DMS114 treated with DMSO at 0.1 percent for 48 hours (cell line): ENCODE results near the gene ADGRD1.

ENCODE experiments used
- DNase-seq: peaks from one replicate; lab custom pipeline; 2025; ENCODE audit not compliant: unreplicated experiment; lab: John Stamatoyannopoulos, UW

Gene ADGRD1

DNA sequence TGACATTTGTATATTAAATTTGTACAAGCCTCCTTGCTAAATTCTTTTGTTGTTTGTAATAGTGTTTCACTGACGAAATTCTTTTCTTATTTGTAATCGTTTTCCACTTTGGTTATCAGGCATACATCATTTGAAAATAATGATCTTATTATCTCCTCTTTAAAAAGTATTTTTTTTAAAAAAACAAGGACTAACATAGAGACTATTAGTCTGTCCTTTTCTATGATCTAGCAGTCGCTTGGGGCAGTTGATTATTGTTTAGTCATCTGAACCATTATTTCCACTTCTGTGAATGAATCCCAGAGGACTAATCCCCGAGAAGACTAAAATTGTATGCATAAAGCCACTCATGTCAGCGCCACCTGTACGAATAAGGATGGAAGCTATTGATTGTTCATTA is 11.5 kb downstream of the ADGRD1 start:
- no peak for DNase-seq

GRCh38 chr12:130965668-130966067 is 12.0 kb downstream of the ADGRD1 start:
- no peak for DNase-seq

DNA sequence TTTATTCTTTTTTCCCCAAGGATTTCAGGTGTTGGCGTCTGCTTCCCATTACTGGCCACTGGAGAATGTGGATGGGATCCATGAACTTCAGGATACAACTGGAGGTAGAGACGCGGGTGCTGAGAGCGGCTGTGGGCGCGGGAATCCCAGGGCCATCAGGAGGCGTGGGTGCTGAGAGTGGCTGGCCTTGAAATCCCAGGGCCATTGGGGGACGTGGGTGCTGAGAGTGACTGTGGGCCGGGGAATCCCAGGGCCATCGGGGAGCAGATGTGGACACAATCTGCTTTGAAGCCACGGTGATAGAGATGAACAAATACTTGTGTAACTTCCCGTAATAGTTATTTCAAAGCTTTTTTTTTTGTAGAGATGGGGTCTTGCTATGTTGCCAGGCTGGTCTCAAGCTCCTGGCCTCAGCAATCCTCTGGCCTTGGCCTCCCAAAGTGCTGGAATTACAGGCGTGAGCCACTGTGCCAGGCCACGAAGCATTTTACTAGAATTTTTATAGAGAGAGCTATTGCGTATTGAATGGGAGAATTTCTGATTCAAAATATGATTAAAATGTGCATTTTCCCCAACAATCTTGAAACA is 12.8 kb downstream of the ADGRD1 start:
- no peak for DNase-seq

GRCh38 chr12:130967636-130968035 is 13.9 kb downstream of the ADGRD1 start:
- no peak for DNase-seq

DNA sequence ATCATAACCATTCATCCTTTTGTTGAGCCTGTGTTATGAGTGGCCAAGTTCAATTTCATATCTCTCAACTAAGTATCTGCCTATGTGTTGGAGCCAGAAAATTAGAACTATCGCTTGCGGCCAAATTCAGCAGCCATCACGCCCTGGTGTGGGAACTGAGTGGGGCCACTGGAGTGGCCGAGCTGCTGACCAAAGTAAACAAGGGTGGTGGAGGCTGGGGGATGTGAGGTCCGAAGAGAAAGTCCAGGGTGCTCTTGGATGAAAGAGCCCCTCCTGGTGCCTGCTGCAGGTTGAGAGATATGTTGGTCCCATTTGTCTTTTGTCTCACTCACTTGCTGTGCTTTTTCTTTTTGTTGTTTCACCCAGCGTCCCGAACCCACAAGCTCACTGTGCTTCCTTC is 14.9 kb downstream of the ADGRD1 start:
- no peak for DNase-seq

DNA sequence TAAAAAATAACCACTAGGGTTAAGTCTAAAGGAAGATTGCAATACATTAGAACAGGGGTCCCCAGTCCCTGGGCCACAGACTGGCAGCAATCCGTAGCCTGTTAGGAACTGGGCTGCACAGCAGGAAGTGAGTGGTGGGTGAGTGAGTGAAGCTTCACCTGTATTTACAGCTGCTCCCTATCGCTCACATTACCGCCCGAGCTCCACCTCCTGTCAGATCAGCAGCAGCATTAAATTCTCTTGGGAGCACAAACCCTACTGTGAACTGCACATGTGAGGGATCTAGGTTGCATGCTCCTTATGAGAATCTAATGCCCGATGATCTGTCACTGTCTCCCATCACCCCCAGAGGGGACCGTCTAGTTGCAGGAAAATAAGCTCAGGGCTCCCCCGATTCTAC is 15.5 kb downstream of the ADGRD1 start:
- DNase-seq, result no peak

GRCh38 chr12:130970165-130970907 is 16.6 kb downstream of the ADGRD1 start:
- DNase-seq, result no peak

DNA sequence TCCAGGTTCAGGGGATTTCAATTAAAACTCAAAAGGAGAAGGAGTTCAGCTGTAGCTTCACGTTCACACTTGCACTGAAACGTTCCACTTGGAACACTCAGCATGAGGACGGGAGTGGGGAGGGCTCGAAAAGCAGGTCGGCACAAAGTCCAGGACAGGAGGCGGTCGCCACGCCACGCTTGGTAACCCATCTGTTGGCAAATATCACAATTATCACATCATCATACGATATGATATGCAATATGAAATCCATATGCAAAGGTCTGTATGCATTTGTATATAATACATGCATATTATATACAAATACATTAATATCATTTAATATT is 17.2 kb downstream of the ADGRD1 start:
- no peak for DNase-seq

DNA sequence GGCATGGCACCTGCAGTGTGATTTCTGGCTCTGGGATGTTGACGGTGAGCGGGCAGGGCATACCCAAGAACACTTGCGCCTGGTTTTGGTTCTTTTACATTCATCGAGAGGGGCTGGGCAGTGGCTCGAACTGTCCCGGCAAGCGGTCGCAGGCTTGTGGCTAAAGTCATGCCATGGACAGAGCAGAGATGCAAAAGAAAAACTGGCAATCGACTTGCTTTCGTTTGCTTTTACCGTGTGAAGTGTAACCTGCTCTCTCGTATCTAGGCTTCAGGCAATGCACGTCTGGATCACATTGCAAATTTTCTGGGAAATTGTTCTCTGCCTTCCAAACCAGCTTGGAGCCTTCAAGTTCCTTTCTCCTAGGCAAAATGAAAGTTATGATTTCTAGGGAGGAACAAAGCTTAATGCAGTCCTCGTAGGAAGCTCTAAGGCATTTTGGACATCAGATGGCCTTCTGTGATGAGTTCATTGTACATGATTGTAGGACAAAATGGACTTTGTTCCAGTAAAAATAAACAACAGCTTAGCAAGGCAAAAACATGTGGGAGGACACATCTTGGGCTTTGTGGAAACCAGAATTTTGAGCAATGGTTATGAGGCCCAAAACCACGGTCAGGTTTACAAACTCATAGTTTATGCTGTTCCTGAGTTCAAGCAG is 18.3 kb downstream of the ADGRD1 start:
- no peak for DNase-seq

DNA sequence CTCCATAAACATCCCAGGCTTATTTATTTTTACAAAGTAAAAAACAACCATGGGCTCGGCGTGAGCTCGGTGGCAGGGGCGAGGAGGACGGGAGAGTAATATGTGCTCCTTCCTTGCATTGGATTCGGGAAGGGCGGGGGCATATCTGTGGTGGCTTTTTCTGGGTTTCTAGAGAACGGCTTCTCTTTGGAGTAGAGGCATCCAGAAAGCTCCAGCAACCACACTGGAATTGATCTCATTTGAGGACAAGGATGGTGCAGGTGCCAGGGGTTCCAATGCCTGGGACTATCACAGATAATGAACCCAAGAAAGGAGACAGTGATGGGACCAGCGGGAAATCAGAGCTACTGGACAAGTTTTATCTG is 18.9 kb downstream of the ADGRD1 start:
- DNase-seq, result no peak

GRCh38 chr12:130973109-130973508 is 19.4 kb downstream of the ADGRD1 start:
- no peak for DNase-seq

DNA sequence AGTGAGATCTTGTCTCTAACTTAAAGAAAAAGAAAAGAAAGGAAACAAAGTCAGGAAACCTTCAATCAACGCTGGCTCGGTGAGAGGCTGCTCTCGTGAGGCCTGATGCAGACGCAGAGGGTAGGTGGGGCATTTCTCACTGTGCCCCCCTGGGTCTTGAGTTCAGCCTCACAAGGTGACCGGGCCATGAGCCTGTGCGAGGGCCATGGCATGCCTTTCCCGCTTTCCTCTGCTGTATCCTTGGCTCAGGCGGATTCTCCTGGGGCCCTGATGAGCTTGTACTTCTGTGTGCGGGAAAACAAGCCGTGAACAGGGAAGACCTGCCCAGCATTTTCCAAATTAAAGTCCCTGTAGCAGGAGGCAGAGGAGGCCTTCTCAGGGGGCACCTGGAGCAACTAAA is 20.2 kb downstream of the ADGRD1 start:
- DNase-seq, result no peak

GRCh38 chr12:130975116-130975515 is 21.4 kb downstream of the ADGRD1 start:
- no peak for DNase-seq

GRCh38 chr12:130976171-130976720 is 22.5 kb downstream of the ADGRD1 start:
- no peak for DNase-seq

GRCh38 chr12:130977046-130977742 is 23.5 kb downstream of the ADGRD1 start:
- DNase-seq, result no peak

DNA sequence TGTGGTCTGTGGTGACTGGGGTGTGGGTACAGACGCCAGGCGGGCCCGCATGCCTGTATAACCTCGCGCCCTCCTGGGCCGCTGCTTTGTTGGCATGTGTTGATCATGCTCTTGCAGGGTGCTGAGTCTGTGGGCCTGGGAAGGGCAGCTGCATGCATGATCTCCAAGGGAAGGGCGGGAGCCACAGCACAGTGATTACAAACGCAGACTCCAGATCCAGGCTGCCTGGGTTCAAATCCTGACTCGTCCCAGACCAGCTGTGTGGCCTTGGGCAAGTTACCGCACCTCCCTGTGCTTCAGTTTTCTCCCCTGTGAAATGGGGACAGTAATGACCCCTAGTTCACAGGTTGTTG is 24.0 kb downstream of the ADGRD1 start:
- no peak for DNase-seq

DNA sequence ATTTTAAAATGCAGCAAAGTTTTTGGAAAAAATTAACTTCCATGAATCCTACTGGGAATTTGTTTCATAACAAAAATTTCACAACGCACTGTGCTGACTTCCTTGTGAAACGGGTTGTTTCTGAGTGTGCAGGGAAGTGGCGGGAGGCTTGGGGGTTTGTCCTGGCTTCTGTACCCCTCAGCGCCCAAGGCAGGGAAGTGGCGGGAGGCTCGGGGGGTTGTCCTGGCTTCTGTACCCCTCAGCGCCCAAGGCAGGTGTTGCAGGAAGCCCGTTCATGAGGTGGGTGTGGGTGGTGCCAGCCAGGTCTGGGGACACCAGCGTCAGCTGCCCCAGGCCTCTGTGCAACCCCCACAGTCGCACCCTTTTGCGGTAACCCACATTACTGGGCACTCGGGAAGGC is 25.1 kb downstream of the ADGRD1 start:
- DNase-seq, result no peak

GRCh38 chr12:130981074-130981742 is 27.5 kb downstream of the ADGRD1 start:
- no peak for DNase-seq

- no peak for DNase-seq
Measured at GRCh38 chr12:130981911-130982310, 28.2 kb downstream of the ADGRD1 start.

DNA sequence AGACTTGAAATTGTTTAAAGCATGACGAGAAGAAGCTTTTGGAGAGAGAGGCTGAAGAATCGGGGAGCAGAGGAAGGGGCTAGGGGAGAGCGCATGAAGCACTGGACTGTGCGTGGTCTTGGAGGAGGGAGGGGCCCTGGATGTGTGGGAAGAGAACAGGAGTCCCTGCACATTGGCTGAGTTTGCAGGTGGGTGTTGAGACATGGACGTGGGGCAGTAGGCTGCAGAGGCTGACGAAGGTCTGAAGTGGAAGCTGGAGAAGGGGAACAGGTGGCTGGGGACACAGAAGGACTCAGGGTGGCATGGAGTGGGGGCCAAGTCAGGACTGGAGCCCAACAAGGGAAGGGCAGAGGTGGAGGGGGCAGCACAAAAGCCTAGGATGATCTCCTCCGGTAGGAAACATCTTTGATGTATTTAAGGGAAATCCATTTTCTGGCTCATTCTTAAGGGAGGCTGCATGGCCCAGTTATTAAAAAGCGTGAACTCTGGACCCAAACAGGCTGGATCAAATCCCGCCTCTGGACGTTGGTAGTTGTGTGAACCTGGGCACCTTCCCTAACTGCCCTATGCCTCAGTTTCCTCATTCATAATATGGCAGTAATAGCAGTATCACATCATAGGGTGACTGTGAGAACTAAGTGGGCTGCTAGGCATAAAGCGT is 29.0 kb downstream of the ADGRD1 start:
- DNase-seq, result no peak
